Measurements from ENCODE around the gene TMEM45B.

- TF ChIP-seq TAF1 (IDR thresholded peaks at IDR 0.05; ENCODE audit: borderline replicate concordance, insufficient read depth, low read length) = no peak
- no peak for TF ChIP-seq POLR2AphosphoS5 (IDR thresholded peaks at IDR 0.05; ENCODE audit: low read depth, low read length)
Observed at GRCh38 chr11:129819237-129819636, 3.6 kb downstream of the TMEM45B start.
